ENCODE data around the gene ITCH. TPM values are rescaled to one million over a fixed set of nuclear protein-coding genes. Genes with fewer than 3 reads are reported as not detected.
"Not testable (repeated sequence)": the region's sequence is repeated elsewhere in the genome, so short reads cannot be mapped to it uniquely, and the experiment has no call there.

Gene ITCH
- total RNA-seq, 1 donor from 2014 or later = 42.7 TPM

GRCh38 chr20:34437330-34437986 is 74.4 kb downstream of the ITCH start:
- no peak for TF ChIP-seq CTCF (conservative IDR thresholded peaks at IDR 0.05; ENCODE audit: low read depth, low read length)
- H3K4me3 ChIP-seq (ENCODE audit: low read depth, low read length) = no peak overlapping the region
- no peak for DNase-seq (ENCODE audit: low read depth)

- H3K4me3 ChIP-seq (ENCODE audit: low read depth, low read length) = no peak overlapping the region
- TF ChIP-seq CTCF (conservative IDR thresholded peaks at IDR 0.05; ENCODE audit: low read depth, low read length) = no peak
- DNase-seq (ENCODE audit: low read depth) = no peak
These were observed 76.1 kb downstream of the ITCH start for GRCh38 chr20:34439168-34439567.

- not testable (repeated sequence) for DNase-seq (ENCODE audit: low read depth); H3K4me3 ChIP-seq (ENCODE audit: low read depth, low read length)
These were observed 78.3 kb downstream of the ITCH start for GRCh38 chr20:34441423-34441822.

- no peak overlapping the region for H3K4me3 ChIP-seq (ENCODE audit: low read depth, low read length)
- no peak for TF ChIP-seq CTCF (conservative IDR thresholded peaks at IDR 0.05; ENCODE audit: low read depth, low read length)
- no peak for DNase-seq (ENCODE audit: low read depth)
These were observed 80.5 kb downstream of the ITCH start for GRCh38 chr20:34443546-34443945.

- no peak overlapping the region for H3K4me3 ChIP-seq (ENCODE audit: low read depth, low read length)
- TF ChIP-seq CTCF (conservative IDR thresholded peaks at IDR 0.05; ENCODE audit: low read depth, low read length) = no peak
- DNase-seq (ENCODE audit: low read depth) = no peak
These were observed 82.3 kb downstream of the ITCH start for GRCh38 chr20:34445177-34446065.

GRCh38 chr20:34448517-34448916 is 85.4 kb downstream of the ITCH start:
- H3K4me3 ChIP-seq (ENCODE audit: low read depth, low read length) = no peak overlapping the region
- no peak for TF ChIP-seq CTCF (conservative IDR thresholded peaks at IDR 0.05; ENCODE audit: low read depth, low read length)
- DNase-seq (ENCODE audit: low read depth) = no peak

- DNase-seq (ENCODE audit: low read depth) = no peak
- no peak overlapping the region for H3K4me3 ChIP-seq (ENCODE audit: low read depth, low read length)
- TF ChIP-seq CTCF (conservative IDR thresholded peaks at IDR 0.05; ENCODE audit: low read depth, low read length) = no peak
These were observed 86.9 kb downstream of the ITCH start for GRCh38 chr20:34449674-34450592.
